Frontal cortex (tissue), 4 donors: ENCODE data around the gene ADNP. TPM values are rescaled to one million over a fixed set of nuclear protein-coding genes. Genes with fewer than 3 reads are reported as not detected.
"Not testable (repeated sequence)": the region's sequence is repeated elsewhere in the genome, so short reads cannot be mapped to it uniquely, and the experiment has no call there.

Experiments used
- DNase-seq, 2 donors: peaks; one replicate each; pipeline ENCODE4 v3.0.0; 2012; ENCODE audit warnings: low spot score in 2 of 2
- FAIRE-seq: peaks from 2 replicates; lab custom pipeline; 2012; peaks lifted over from hg19 to GRCh38; lab: Jason Lieb, UNC
- total RNA-seq: library from RNA; depleted of rRNA; stranded (reverse); fragments of >200 nt; gene quantifications from one replicate; pipeline ENCODE4 v1.2.3, GENCODE V29; 2014
- donor health status: control.
- donor health status: control.
- donor health status: control.

Gene ADNP
- 68.1 TPM for total RNA-seq

DNA sequence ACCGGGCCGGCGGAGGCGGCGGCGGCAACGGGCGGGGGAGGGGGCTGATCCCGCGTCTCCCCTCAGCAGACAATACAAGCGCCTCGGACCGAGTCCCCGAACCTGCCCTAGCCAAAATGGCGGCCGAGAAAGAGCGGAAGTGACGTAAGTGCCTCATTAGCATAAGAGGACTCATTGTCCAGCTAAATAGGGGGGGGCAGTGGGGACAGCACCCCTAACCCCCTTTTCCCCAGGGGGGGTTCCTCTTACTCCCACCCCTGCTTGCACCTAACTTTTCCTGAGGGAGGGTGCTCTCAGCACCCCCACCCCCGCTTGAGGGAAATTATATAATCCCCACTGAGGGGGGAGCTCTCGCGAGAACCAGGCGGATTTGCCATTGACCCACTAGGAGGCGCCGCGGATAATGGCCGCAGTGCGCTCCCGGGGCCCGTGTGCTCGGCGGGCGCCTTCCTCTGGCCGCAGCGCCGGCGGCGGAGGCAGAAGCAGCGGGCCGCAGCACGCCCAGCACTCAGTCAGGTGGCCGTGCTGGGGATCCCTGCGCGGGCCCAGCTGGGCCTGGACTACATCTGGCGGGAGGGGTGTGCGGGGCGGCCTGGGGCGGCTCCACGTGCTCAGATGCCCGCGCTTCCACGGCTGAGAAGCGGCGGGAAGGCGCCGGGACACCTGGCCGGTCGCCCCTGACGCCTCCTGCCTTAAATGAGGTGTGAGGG is at the start of gene ADNP:
Gene ADNP (minus strand): TSS at position 132 of the 710 bp plus-strand sequence. CDS start 27,441 bp downstream, outside the sequence.
- FAIRE-seq = no peak
- peak; percentile 74 to 88 for DNase-seq

DNA sequence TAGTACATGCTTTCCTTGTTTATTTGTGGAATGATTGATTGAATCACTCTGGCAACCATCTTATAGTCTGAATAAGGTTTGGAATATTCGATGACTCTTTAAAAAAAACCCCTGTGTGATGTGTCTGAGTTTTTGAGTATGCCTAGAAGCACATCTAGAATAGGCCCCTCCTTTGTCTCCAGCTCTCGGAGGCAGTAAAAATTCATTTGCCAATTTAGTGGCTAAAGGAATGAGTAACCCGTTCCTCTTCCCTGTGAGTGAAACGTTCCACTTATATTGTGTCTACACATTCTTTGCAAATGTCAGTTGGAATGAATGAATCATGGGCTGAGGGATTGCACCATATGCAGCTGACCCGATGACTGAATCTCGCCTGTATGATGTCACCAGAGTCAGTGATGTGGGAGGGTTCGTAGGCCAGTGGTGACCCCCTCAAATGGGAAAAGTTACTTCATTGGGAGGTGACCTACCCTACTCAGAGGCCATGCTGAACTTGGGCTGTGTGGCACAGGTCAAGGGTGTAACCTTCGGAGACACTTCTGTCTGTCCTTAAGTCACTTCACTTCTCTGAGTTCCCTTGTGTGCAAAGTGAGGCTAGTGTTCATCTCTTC is 48.9 kb upstream of the ADNP start:
- DNase-seq = no peak
- no peak for FAIRE-seq

- FAIRE-seq, DNase-seq: not testable (repeated sequence)
These were observed 47.3 kb upstream of the ADNP start for GRCh38 chr20:50978533-50978932.

DNA sequence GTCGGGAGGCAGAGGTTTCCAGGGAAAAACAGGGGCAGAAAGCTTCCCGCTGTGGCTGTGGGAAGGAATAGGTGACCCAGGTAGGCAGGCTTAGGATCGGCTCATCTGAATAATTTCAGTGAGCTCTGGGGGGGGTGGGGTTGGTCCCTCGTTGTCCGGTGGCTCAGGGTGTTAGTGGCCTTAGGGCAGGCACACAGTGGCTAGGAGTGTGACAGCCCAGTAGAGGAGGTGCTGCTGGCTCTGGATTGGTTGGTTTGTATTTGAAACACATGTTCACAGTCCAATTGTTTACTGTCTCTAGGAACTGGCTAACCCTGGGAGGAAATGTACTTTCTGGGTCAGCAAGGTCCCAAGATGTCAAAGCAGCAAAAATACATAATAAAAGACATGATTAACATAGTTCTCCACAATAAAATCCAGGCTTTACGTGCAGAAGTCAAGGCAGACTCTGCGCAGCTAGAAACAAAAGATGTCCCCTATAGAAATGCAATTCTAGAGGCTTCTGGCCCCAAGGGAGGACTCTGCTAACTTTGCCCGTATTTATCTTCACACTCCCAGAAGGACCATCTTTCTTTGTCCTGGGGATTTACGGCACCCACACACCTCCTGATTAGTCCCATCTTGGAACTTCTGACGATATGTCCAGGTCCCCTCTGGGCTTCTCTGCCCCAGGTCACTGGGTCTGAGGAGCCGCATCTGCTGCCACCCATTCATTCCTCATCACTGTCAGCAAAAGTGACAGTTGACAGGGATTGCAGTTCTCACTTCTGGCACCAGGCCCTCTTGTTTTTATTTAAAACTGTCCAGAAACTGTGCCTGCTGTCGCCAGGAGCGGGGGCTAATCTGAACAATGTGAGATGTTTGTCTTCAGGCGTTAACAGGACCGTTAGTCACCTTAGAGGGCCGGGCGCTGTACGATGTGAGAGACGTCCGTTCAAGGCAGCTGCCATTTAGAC is 46.1 kb upstream of the ADNP start:
- no peak for FAIRE-seq
- no peak for DNase-seq

DNA sequence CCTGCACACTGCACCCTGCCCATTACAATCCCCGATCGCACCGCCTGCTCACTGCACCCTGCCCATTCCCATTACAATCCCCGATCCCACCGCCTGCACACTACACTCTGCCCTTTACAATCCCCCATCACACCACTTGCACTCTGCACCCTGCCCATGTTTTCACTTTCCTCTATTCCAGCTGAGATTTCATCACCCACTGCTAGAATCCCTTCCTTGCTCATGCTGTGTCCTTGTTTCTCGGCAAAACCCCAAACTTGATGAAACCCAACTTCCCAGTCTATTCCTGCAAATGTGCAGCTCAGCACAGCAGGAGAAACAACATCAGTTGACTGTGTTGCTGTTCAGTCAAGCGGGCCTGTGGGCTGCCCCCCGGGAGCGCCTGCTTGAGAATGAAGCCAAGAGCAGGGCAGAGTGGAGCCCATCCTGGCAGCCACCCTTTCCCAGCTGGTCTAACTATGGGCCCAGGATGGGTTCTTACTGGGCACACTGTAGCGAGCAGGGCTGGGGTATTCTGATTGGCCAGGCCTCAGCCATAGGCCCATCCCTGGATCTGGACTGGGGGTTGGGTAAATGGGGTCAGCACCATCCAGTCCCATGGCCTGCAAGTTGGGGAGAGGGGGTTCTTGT is 44.6 kb upstream of the ADNP start:
- no peak for FAIRE-seq
- no peak for DNase-seq

DNA sequence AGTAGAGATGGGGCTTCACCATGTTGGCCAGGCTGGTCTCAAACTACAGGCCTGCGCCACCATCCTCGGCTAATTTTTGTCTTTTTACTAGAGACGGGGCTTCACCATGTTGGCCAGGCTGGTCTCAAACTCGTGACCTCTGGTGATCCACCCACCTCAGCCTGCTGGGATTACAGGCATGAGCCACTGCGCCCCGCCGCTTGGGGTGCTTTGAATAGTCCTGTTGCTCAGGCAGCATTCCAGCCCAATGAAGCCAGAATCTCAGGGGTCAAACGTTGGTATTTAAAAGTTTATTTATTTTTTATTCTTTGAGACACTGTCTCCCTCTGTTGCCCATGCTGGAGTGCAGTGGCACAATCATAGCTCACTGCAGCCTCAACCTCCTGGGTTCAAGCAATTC is 38.7 kb upstream of the ADNP start:
- DNase-seq (no peak), FAIRE-seq (no peak)

DNA sequence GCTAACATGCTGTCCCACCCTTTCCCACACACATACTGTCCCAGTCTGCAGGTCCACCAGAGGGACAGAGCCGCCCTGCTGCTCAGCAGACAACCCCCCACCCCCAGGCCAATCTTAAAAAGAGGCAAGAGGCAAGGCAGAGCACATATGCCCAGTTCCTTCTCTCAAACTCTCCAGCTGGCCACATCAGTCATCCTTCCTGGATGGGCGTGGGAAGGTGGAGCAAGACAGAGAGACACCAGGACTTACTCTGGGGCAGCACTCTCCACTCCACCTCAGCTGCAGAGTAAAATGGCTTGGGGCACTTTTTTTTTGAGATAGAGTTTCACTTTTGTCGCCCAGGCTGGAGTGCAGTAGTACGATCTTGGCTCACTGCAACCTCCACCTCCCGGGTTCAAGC is 38.2 kb upstream of the ADNP start:
- FAIRE-seq (no peak), DNase-seq (no peak)

- no peak for FAIRE-seq
- no peak for DNase-seq
These were observed 37.1 kb upstream of the ADNP start for GRCh38 chr20:50968289-50968688.

DNA sequence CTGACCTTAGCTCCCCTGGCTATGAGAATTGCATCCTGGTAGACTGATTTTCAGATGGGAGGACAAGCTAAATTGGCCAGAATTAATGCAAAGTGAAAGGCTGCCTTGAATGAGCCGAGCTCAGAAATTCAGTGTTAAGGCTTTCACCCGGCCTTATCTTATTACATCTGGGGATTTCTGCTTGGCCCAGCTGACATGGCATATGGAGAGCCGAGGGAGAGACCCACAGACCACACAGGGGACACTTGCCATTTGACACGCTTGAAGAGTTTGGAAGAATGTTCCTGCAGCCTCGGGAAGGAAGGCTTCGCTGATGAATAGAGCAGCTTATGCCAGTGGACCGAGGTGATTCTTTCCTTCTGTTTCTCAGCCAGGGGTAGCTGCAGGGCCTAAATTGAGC is 36.3 kb upstream of the ADNP start:
- FAIRE-seq (no peak), DNase-seq (no peak)

DNA sequence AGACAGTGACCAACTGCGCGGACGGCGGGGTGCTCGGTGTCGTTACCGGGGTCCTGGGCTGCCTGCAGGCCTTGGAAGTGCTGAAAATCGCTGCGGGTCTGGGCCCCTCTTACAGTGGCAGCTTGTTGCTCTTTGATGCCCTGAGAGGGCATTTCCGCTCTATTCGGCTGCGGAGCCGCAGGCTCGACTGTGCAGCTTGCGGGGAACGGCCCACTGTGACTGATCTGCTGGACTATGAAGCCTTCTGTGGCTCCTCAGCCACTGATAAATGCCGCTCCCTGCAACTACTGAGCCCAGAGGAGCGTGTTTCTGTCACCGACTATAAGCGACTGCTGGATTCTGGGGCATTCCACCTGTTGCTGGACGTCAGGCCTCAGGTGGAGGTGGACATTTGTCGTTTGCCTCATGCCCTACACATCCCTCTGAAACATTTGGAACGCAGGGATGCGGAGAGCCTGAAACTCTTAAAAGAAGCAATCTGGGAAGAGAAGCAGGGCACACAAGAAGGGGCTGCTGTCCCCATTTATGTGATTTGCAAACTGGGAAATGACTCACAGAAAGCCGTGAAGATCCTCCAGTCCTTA is 28.4 kb upstream of the ADNP start:
- FAIRE-seq (no peak), DNase-seq (no peak)

DNA sequence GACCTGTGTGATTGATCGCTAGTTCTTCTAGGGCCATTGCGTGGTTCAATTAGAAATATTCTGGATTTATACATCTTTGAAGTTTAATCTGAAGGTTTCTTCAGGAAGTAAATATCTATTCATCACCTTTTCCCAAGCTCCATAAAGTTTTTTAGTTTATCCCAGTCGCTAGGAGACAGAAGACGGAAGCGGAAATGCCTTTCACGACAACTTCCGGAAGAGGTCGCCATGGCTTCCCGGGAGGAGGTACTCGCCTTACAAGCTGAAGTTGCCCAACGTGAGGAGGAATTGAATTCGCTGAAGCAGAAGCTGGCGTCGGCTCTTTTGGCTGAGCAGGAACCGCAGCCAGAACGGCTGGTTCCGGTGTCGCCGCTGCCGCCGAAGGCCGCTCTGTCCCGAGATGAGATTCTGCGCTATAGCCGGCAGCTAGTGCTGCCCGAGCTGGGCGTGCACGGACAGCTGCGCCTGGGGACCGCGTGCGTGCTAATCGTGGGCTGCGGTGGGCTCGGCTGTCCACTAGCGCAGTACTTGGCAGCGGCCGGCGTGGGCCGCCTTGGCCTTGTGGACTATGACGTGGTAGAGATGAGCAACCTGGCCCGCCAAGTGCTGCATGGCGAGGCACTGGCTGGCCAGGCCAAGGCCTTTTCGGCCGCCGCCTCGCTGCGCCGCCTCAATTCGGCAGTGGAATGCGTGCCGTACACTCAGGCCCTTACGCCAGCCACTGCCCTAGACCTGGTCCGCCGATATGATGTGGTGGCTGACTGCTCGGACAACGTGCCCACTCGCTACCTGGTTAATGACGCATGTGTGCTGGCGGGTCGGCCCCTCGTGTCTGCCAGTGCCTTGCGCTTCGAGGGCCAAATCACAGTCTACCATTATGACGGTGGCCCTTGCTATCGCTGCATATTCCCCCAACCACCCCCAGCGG is 27.6 kb upstream of the ADNP start, which contains the start of gene MOCS3:
Gene MOCS3 (plus strand): TSS at position 204 of the 928 bp plus-strand sequence. CDS start 25 bp downstream, at position 229.
- DNase-seq (peak; percentile 79 to 81), FAIRE-seq (no peak)

DNA sequence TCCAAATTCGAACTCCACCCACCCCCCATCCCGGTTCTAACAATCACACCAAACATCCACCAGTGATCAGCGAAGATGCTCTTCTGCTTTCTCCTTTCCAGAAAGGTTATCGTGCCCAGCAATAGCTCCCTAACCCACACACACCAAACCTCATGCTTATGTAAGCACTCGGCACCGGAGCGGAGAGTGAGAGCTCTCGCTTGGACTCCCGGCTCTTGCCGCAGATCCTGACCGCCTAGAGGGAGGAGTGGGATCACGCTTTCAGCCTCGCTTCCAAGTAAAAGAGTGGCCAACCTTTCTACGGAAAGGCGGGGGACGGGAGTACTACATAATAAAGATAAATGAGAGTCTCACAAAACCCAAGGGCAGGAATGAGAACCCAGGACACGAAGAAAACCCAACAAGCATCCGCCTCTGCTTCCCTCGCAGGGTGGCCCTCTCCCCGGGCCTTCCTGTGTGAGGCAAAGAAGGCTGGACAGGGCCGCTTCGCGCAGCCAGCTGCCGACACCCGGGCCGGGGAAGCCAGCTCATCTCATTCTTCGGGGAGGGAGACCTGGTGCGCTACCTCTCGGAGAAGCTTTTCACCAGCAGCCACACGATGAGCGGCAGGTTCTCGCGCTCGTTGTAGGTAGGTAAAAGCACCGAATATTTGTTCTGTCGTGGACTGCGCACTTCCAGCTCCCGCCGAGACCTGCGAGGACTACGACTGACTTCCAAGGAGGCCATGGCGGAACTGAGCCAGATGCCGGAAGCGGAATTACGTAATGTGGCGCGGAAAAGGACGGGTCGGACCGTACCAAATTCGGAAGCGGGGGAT is 26.8 kb upstream of the ADNP start, which contains the start of gene DPM1:
Gene DPM1 (minus strand): TSS at position 735 of the 817 bp plus-strand sequence. CDS start 9 bp downstream, at position 726.
- peak; percentile 78 to 83 for DNase-seq
- no peak for FAIRE-seq

GRCh38 chr20:50957276-50957675 is 26.0 kb upstream of the ADNP start:
- no peak for DNase-seq
- no peak for FAIRE-seq

DNA sequence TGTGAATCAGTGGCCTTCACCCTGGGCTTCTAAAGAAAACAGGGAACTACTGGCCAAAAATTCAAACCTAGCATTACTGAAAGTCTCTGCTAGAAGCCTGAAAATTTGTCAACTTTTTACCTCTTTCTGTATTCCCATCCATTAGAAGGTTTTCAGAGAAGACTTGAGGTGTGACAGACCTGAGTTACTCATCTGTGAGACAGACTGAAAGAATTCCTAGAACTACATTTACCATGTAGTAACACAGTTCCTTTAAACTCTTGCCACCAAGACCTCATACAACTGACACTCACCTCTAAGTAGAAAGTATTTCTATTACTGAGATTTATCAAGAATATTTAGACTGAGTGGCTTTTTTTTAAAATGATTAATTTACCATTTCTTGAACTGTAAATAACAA is 22.6 kb upstream of the ADNP start:
- FAIRE-seq = no peak

GRCh38 chr20:50953196-50953595 is 22.0 kb upstream of the ADNP start:
- FAIRE-seq = no peak
- DNase-seq = no peak

More for the DNA sequence above, 22.6 kb upstream of the ADNP start:
- DNase-seq = no peak

DNA sequence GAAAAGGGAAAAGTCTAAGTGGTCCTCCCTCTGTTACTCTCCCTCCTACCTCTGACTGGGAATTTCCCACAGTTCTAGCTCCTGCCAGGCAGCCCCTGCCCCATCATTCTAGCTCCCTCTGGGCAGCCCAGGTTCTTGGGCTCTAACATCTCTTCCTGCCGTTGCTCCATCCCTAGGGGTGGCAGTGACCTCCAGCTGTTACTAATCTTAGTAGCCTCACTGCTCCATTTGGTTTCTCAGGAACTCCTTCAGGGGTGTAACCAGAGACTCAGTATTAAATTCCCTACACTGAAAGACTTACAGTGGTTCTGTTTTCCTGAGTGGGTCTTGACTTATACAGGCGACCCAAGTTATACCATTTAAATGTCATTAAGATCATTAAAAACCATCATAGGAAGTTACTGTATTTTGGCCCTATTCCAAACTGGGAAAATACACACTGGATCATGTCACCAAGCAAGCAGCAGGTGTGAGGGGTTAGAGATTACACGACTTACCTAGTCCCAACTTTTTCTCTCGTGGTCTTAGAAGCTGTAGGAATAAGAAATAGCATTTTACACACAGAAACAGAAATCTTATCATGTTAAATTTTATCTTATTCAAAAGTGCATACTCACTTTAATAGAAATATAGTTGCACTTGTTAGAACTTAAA is 17.0 kb upstream of the ADNP start:
- no peak for FAIRE-seq
- DNase-seq = no peak

DNA sequence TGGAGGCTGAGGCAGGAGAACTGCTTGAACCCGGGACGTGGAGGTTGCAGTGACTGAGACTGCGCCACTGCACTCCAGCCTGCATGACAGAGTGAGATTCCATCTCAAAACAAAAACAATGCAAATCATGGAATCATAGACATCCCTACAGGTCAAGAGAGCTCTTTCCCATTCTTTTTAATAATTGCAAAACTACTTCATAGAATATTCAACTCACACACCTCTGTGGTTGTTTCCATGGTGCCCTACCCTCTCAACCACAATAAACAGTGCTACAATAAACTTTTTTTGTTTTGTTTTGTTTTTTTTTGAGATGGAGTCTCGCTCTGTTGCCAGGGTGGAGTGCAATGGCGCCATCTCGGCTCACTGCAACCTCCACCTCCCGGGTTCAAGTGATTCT is 11.8 kb upstream of the ADNP start:
- FAIRE-seq (no peak), DNase-seq (no peak)
